ENCODE results near the gene SOX4.

The SOX4 gene

DNA sequence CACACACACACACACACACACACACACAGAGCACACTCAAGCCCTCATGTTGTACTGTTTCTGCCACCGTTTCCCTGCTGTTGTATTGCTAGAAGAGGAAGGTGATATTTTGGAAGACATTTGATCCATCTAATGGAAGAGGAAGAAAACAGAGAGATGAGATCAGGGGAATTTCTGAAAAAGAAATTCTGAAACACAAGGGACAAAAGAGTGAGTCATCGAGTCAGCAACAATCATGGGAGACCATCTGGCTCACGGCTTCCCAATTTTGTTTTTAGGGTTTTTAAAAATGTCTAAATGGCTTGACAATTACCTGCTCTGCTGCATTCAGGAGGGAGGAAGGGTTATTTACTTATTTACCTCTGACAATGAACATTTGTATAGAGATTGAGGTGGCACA lies 22.0 kb downstream of the SOX4 start:
- no peak for DNase-seq

DNA sequence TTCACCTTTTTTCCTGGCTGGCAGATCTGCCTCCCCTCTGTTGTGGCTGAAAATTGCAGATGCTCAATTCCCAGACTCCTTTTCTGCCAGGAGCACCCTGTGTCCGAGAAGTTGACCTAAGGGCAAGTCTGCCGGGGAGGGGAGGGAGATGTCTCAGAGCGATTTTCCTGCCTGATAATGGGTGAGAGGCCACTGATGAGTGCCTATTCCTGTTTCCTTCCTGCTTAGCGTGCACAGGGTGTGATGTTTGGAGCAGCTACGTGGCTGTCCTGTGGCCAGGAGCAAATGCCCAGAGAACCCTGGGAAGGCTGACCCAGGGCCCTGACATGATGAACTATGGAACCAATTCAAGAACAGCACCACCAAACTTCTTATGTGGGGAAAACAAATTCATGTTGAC lies 22.5 kb downstream of the SOX4 start:
- no peak for DNase-seq

DNA sequence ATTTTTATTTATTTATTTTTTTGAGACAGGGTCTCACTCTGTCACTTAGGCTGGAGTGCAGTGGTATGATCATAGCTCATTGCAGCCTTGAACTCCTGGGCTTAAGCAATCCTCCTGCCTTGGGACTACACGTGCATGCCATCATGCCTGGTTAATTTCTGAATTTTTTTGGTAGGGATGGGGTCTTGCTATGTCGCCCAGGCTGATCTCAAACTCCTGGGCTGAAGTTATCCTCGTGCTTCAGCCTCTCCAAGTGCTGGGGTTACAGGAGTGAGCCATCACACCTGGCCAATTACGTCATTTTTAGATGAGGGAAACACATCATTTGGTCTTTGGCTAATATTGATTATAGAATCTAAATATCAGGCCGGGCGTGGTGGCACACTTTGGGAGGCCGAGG lies 32.1 kb downstream of the SOX4 start:
- DNase-seq: no peak

DNA sequence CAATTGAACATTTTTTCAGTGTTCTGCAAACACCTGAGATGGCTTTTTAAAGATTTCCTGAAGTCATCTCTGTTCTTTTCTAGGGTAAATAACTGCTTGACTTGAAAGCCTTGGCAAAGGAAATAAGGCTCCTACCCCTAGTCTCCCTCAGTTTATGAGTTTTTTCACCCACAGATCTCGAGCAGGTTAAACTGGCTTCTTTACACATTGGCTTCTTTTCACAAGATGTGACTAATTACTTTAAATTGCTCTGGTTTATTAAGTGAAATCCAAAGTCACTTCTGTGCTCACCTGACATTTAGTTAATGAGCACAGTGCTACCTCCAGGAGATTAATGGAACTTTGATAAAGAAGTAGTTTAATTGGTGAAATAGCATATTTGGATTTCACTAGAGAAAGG lies 33.2 kb downstream of the SOX4 start:
- DNase-seq: no peak

DNA sequence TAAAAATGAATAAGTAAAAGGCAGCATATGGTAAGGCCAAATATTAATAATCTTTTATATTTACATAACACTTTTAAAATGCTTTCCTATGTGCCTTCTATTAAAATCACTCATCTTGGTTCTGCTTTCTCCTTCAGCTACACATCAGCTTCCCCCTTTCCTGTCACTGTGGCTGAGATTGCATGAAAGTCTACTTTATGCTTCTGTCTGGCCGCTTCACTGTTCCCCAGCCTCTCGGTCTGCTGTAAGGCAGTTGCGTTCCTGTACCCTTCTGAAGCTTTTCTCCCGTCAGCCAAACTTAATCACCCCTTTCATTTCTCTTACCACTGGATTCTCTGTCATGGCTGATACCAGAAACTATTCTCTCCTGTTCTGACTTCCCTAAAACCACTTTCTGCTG lies 34.6 kb downstream of the SOX4 start:
- DNase-seq: no peak

DNA sequence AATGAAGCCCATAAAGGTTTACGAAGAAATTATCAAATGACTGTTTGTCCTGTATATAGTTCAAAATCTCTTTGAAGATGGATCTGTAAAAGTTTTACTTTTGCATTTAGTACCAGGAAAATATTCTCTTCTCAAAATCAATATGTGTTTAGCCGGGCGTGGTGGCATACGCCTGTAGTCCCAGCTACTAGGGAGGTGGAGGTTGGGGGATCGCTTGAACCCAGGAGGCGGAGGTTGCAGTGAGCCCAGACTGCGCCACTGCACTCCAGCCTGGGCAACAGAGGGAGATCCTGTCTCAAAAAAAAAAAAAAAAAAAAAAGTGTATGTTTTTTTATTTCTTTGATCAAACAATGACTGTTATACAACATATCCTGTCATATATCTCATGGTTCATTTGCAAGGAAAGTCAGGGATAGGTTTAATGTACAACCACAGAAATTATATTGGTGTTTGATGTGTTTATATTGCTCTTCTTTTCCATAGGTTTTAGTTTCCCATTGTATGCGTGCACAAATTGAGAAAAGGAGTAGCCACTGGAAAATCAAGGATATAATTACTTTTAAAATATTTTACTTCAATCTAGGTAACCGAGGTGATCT lies 40.1 kb downstream of the SOX4 start:
- DNase-seq: no peak

DNA sequence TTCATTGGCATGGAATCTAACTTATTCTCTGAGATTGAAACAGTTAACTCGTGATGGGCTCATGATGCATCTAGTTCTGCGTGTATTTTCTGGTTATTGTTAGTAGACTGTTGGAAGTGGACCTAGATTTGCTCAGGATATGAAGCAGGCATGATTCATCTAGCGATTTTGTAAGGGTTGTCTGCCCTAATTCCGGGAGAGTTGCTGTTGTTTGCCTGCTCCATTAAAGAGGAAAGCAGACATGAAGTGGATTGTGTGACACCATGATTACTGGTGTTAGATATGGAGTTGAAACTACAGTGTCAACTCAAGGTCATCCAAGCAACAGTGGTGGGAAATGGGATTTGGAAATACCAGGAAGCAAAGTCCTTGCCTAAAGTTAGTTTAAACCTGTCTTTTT lies 41.0 kb downstream of the SOX4 start:
- no peak for DNase-seq

DNA sequence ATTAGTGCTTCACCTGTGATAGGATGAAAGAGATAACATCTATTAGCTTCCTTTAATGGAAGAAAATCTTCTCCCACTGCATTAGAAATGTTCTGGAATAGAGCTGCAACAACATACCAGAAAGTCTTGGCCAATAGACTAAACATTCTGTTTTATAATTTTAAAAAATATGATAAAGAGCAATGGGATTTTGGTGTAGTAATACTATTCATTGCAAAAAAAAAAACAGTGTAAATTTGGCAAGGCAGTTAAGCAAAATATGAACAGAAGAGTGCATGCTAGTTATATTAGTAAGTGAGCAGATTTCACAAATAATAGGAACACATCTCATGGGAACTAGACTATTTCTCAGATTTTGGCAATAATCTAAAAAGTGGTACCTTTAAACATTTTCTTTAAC lies 43.3 kb downstream of the SOX4 start:
- DNase-seq: no peak

DNA sequence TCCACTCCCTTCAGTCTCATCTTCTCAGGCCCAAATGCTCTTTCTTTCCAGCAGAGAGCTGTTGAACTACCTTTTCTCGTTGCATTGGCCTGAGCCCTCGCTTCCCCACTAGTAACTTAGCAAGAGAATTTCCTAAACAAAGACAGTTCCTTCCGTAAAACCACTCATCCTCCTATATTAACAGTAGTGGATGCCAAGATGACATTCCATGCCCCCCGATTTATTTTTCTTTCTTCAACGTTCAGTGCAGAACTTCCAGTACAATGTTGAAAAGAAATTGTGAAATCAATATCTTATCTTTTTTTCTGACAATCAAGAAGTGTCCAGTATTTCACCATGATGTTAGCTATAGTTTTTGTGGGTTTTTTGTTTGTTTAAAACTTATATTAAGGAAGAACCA lies 45.8 kb downstream of the SOX4 start:
- no peak for DNase-seq
